Measurements from ENCODE around the gene CD300A.

- no peak for TF ChIP-seq CTCF (IDR thresholded peaks at IDR 0.05; ENCODE audit: low read depth, low read length)
- TF ChIP-seq MYC (IDR thresholded peaks at IDR 0.05; ENCODE audit: low read depth, low read length) = peak; percentile 77
- no peak for TF ChIP-seq POLR2A (IDR thresholded peaks at IDR 0.05; ENCODE audit: extremely low read depth, insufficient read length)
- TF ChIP-seq MAX (IDR thresholded peaks at IDR 0.05; ENCODE audit: low read depth, low read length) = peak; percentile 77
Measured at GRCh38 chr17:74528491-74529199, 62.2 kb downstream of the CD300A start.

Data from NB4 (cell line).